OCI-LY1 (cell line): Measurements from ENCODE around the gene AP3S2.

Source experiments
- H2AFZ ChIP-seq: fragments of 200-600 bp; sonication (generic), shearing (Covaris generic); 2 replicates; pipeline ENCODE4 v1.6.0; 2014; ENCODE audit warnings: antibody characterized with exemption, mild to moderate bottlenecking, low read length
- H3F3A ChIP-seq: fragments of 200-600 bp; sonication (generic), shearing (Covaris generic); 2 replicates; pipeline ENCODE4 v1.6.0; 2014; ENCODE audit warnings: mild to moderate bottlenecking, antibody characterized with exemption, low read length, moderate library complexity; ENCODE audit not compliant: insufficient read depth
- H3K27ac ChIP-seq: fragments of 200-600 bp; sonication (generic); 2 replicates; pipeline ENCODE4 v1.5.1; 2014; ENCODE audit warnings: low read length, mixed run types, mild to moderate bottlenecking, low read depth; ENCODE audit not compliant: poor library complexity, severe bottlenecking
- H3K27me3 ChIP-seq: fragments of 200-600 bp; sonication (generic); 2 replicates; pipeline ENCODE4 v1.6.0; 2014; ENCODE audit warnings: antibody characterized with exemption, mild to moderate bottlenecking, low read length, moderate library complexity; ENCODE audit not compliant: insufficient read depth
- H3K36me3 ChIP-seq: fragments of 200-600 bp; sonication (generic); 2 replicates; pipeline ENCODE4 v1.6.1; 2014; ENCODE audit warnings: mild to moderate bottlenecking, antibody characterized with exemption, low read length, moderate library complexity, mixed read lengths; ENCODE audit not compliant: insufficient read depth
- H3K4me1 ChIP-seq: fragments of 200-600 bp; sonication (generic); 2 replicates; pipeline ENCODE4 v1.5.1; 2014; ENCODE audit warnings: mild to moderate bottlenecking, low read length, moderate library complexity; ENCODE audit not compliant: insufficient read depth, severe bottlenecking
- H3K4me2 ChIP-seq: fragments of 200-600 bp; sonication (generic), shearing (Covaris generic); 2 replicates; pipeline ENCODE4 v1.6.1; 2014; ENCODE audit warnings: low read length
- H3K4me3 ChIP-seq: fragments of 200-600 bp; sonication (generic); 2 replicates; pipeline ENCODE4 v1.5.1; 2014; ENCODE audit warnings: low read length, low read depth, mild to moderate bottlenecking, mixed read lengths; ENCODE audit not compliant: poor library complexity, severe bottlenecking
- H3K79me2 ChIP-seq: fragments of 200-600 bp; shearing (Covaris generic); 2 replicates; pipeline ENCODE4 v1.6.1; 2016; ENCODE audit warnings: mixed run types, low read length, mixed read lengths; ENCODE audit not compliant: insufficient read depth
- H3K9ac ChIP-seq: fragments of 200-600 bp; sonication (generic), shearing (Covaris generic); 2 replicates; pipeline ENCODE4 v1.6.1; 2014; ENCODE audit warnings: mild to moderate bottlenecking, low read length, mixed read lengths
- H3K9me2 ChIP-seq: fragments of 200-600 bp; sonication (generic), shearing (Covaris generic); 2 replicates; pipeline ENCODE4 v1.6.1; 2014; ENCODE audit warnings: low read depth, mild to moderate bottlenecking, low read length, mixed read lengths
- H3K9me3 ChIP-seq: fragments of 200-600 bp; shearing (Covaris generic); 2 replicates; pipeline ENCODE4 v1.6.1; 2014; ENCODE audit warnings: low read length, mixed read lengths
- H4K20me1 ChIP-seq: fragments of 200-600 bp; sonication (generic), shearing (Covaris generic); 2 replicates; pipeline ENCODE4 v1.6.0; 2016; ENCODE audit warnings: mild to moderate bottlenecking, low read length; ENCODE audit not compliant: insufficient read depth
- CTCF ChIP-seq: fragments of 200-600 bp; sonication (generic), shearing (Covaris generic); IDR thresholded peaks from 2 replicates; pipeline ENCODE4 v1.5.1; 2017; ENCODE audit warnings: mild to moderate bottlenecking, antibody characterized with exemption, low read length, moderate library complexity, mixed read lengths
- EZH2 ChIP-seq: fragments of 200-600 bp; sonication (generic), shearing (Covaris generic); IDR thresholded peaks from 2 replicates; pipeline ENCODE4 v1.8.0; 2017; ENCODE audit warnings: borderline replicate concordance, mixed run types, mild to moderate bottlenecking, antibody characterized with exemption, low read length, moderate library complexity, mixed read lengths

Gene AP3S2

GRCh38 chr15:89797678-89798201, 96.1 kb downstream of the AP3S2 start:
- Histone ChIP-seq H3F3A (no peaks in the 10 kb centered on the region), H3K4me3 (no peak overlapping the region), H2AFZ (no peak overlapping the region), H3K27me3 (peaks cover 5% of the 10 kb centered on the region), H3K4me2 (no peak overlapping the region), H3K79me2 (no peaks in the 10 kb centered on the region), H3K4me1 (no peaks in the 10 kb centered on the region), H3K9me3 (no peaks in the 10 kb centered on the region), H3K9ac (no peak overlapping the region), H3K36me3 (no peaks in the 10 kb centered on the region), H3K9me2 (no peaks in the 10 kb centered on the region), H4K20me1 (no peaks in the 10 kb centered on the region), H3K27ac (no peak overlapping the region)
- TF ChIP-seq CTCF = no peak
- no peak for TF ChIP-seq EZH2

DNA sequence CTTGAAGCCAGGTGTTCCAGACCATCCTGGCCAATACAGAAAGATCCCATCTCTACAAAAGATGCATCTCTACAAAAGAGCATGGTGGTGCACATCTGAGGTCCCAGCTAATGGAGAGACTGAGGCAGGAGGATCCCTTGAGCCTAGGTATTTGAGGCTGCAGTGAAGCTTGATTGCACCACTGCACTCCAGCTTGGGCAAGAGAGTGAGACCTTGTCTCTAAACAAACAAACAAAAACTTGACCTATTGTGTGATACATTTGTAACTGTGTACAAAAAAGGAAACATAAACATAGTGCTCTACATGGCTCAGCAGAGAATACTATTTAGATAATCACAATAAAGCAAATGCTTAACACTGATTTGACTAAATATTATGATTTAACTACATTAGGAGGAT, 97.8 kb downstream of the AP3S2 start:
- Histone ChIP-seq H3K9me3 (no peaks in the 10 kb centered on the region), H3K4me2 (no peak overlapping the region), H3K27ac (no peak overlapping the region), H4K20me1 (no peaks in the 10 kb centered on the region), H3K36me3 (no peaks in the 10 kb centered on the region), H3K27me3 (peaks cover 5% of the 10 kb centered on the region), H3K79me2 (no peaks in the 10 kb centered on the region), H3K4me1 (no peaks in the 10 kb centered on the region), H3F3A (no peaks in the 10 kb centered on the region), H3K9ac (no peak overlapping the region), H3K4me3 (no peak overlapping the region), H2AFZ (no peak overlapping the region), H3K9me2 (no peaks in the 10 kb centered on the region)
- TF ChIP-seq CTCF (no peak), EZH2 (no peak)

GRCh38 chr15:89794627-89795241, 99.1 kb downstream of the AP3S2 start:
- no peak overlapping the region for H3K4me3 ChIP-seq
- H3F3A ChIP-seq = no peaks in the 10 kb centered on the region

More at GRCh38 chr15:89794627-89795241, 99.1 kb downstream of the AP3S2 start:
- Histone ChIP-seq H3K79me2 (no peaks in the 10 kb centered on the region), H3K27me3 (peaks cover 5% of the 10 kb centered on the region), H4K20me1 (no peaks in the 10 kb centered on the region), H3K4me2 (no peak overlapping the region), H2AFZ (no peak overlapping the region), H3K9me2 (no peaks in the 10 kb centered on the region), H3K36me3 (no peaks in the 10 kb centered on the region), H3K4me1 (no peaks in the 10 kb centered on the region), H3K9ac (no peak overlapping the region), H3K27ac (no peak overlapping the region), H3K9me3 (no peaks in the 10 kb centered on the region)
- no peak for TF ChIP-seq EZH2
- TF ChIP-seq CTCF = no peak
